Gastrocnemius medialis (tissue), 4 donors: ENCODE results near the gene TMEM220.

Source experiments
- POLR2A ChIP-seq, 2 donors: fragments of 450-650 bp; IDR thresholded peaks; one replicate each; pipeline ENCODE4 v1.6.1; 2017; ENCODE audit warnings: antibody characterized with exemption in 2 of 2, mild to moderate bottlenecking in 2 of 2, moderate library complexity in 2 of 2
- TF ChIP-seq, protein P1 (sequence below), 5 experiments: fragments of 450-650 bp in 3 of 5; fragments of 200-600 bp in 2 of 5; sonication (generic) in 2 of 5; IDR thresholded peaks in 4 of 5; conservative IDR thresholded peaks in 1 of 5; 1 replicate in 4 of 5; 2 replicates in 1 of 5; pipeline ENCODE4 v1.5.1; 2016 to 2019; ENCODE audit warnings: antibody characterized with exemption in 5 of 5, mild to moderate bottlenecking in 3 of 5, moderate library complexity in 3 of 5

DNA sequence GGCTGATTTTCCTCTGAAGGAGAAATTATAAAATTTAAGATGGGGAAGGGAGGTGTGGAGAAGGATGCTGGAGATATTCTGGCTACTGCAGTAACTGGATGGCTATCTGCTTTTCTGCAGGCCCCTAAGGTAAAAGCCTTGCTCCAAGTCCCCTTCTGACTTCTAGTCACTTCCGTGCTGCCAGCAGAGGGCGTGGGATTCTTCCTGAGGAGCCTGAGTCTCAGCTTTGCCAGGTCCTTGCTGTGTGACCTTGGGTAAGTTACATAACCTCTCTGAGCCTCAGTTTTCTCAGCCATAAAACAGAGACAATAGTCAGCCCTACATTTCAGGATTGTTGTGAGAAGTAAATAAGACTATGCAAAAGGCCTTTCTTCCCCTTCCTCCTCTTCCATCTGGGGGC, 24.3 kb upstream of the TMEM220 start:
- TF ChIP-seq, protein P1, sequence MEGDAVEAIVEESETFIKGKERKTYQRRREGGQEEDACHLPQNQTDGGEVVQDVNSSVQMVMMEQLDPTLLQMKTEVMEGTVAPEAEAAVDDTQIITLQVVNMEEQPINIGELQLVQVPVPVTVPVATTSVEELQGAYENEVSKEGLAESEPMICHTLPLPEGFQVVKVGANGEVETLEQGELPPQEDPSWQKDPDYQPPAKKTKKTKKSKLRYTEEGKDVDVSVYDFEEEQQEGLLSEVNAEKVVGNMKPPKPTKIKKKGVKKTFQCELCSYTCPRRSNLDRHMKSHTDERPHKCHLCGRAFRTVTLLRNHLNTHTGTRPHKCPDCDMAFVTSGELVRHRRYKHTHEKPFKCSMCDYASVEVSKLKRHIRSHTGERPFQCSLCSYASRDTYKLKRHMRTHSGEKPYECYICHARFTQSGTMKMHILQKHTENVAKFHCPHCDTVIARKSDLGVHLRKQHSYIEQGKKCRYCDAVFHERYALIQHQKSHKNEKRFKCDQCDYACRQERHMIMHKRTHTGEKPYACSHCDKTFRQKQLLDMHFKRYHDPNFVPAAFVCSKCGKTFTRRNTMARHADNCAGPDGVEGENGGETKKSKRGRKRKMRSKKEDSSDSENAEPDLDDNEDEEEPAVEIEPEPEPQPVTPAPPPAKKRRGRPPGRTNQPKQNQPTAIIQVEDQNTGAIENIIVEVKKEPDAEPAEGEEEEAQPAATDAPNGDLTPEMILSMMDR (IDR thresholded peaks at IDR 0.05 in 4 of 5, conservative IDR thresholded peaks at IDR 0.05 in 1 of 5): no peak
- TF ChIP-seq POLR2A (IDR thresholded peaks at IDR 0.05): no peak
